ENCODE results near the gene SLC6A20. TPM values are rescaled to one million over a fixed set of nuclear protein-coding genes. Genes with fewer than 3 reads are reported as not detected.
"Not testable (repeated sequence)": the region's sequence is repeated elsewhere in the genome, so short reads cannot be mapped to it uniquely, and the experiment has no call there.

SLC6A20 gene
- total and polyA plus RNA-seq, 2 donors = 0.10 to 0.16 TPM

DNA sequence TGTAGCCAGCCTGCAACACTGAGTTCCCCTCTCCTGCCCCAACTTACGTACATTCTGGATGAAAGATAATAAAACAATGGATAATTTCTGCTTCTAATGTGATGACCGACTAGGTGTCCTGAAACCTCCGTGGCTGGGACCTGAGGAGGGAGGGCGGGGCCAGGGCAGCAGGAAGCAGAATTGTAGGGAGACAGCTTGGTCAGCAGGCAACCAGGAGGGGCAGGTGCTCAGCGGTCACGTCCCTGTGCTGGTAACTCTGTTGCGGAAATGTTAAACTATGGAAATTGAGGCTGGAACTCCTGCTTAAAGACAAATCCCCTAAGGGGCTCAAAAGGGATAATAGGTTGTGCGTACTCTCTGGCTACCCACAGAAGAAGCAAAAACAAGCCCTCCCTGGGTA, 30.4 kb downstream of the SLC6A20 start:
- Histone ChIP-seq H3K36me3 (ENCODE audit: insufficient read depth) (no peaks in the 10 kb centered on the region), H3K27ac (ENCODE audit: low read depth) (no peak overlapping the region), H3K4me1 (ENCODE audit: insufficient read depth) (no peaks in the 10 kb centered on the region), H3K4me3 (ENCODE audit: low read depth, low read length) (no peak overlapping the region)
- DNase-seq (ENCODE audit: extremely low spot score) = no peak
- 72% methylated on average over 8 of the region's 8 CpGs for WGBS

DNA sequence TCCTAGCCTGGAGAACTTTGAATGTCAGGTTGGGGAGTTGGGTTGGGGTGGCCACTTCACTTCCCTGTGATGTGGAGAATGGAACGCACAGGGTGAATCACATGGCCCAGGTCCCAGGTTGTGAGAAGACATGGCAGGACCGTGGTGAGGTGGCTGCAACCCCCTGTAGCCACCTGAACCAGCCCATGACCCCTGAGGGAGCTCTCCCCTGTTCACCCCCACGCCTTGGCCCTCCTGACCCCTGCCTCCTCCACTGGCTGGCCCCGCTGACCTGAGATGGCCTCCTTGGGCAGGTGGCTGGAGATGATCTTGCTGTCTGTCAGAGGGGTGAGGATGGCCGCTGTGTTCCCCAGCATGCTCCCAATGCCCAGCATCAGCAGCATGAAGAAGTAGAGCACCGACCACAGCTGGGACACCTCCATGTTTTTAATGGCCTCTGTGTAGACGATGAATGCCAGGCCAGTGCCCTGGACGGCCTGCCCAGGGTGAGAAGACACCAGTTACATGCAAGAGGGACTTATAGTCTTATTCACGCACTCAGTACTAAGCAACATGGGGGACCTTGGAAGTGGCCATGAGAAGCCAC, 31.0 kb downstream of the SLC6A20 start:
- Histone ChIP-seq H3K4me3 (ENCODE audit: low read depth, low read length) (no peak overlapping the region), H3K36me3 (ENCODE audit: insufficient read depth) (no peaks in the 10 kb centered on the region), H3K27ac (ENCODE audit: low read depth) (no peak overlapping the region), H3K4me1 (ENCODE audit: insufficient read depth) (no peaks in the 10 kb centered on the region)
- DNase-seq (ENCODE audit: extremely low spot score) = no peak
- 89% methylated on average over 9 of the region's 9 CpGs for WGBS

DNA sequence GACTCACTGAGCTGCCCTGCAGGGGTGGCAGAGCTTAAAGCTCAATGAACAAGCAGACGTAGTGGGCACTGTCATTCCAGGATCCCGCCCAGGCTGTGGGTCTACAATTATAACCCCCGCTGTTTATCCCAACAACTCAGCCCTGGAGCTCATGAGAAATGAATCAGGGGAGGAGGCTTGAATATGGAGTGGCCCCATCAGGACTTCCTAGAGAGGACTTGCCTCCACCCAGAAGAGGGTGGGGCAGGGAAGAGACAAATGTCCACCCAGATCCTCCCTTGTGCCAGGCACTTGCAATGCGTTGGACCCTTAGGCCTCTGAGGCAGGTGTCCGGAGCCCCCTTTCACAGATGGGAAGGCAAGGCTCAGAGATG, 33.0 kb downstream of the SLC6A20 start:
- no peak for DNase-seq (ENCODE audit: extremely low spot score)
- Histone ChIP-seq H3K36me3 (ENCODE audit: insufficient read depth) (no peaks in the 10 kb centered on the region), H3K4me1 (ENCODE audit: insufficient read depth) (no peaks in the 10 kb centered on the region), H3K27ac (ENCODE audit: low read depth) (no peak overlapping the region), H3K4me3 (ENCODE audit: low read depth, low read length) (no peak overlapping the region)
- WGBS = 93% methylated on average over 5 of the region's 5 CpGs

DNA sequence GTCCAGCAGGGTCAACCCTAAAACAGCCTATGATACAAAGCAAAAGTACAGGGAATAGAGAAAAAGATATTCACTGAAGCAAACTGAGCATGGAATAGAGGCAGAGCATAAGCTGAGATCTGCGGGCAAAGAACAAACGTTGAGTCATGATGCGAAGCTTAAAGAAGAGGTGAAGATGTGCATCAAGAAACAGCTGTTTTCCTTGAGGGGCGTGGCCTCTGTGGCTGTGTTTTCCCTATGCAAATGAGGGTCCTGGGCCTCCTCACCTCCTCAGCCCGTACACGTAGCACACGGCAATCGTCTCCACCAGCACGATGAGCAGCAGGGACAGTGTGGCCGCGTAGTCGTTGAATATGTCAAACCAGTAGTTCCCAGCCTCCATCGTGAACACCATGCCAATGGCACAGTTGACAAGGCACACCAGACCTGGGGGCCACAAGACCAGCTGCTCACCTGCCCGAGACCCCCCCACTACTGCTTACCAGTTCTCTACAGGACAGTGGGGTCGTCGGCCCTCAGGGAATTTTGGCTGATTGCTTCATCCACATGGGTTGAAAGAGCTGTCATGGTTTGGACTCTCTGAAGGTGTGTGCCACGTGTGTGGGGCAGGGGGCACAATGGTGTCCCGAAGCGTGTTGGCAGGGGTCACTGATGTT, 33.6 kb downstream of the SLC6A20 start:
- WGBS = 87% methylated on average over 19 of the region's 19 CpGs
- H3K36me3 ChIP-seq (ENCODE audit: insufficient read depth) = no peaks in the 10 kb centered on the region
- H3K4me1 ChIP-seq (ENCODE audit: insufficient read depth) = no peaks in the 10 kb centered on the region
- DNase-seq (ENCODE audit: extremely low spot score) = no peak
- no peak overlapping the region for H3K27ac ChIP-seq (ENCODE audit: low read depth)
- H3K4me3 ChIP-seq (ENCODE audit: low read depth, low read length) = no peak overlapping the region

DNA sequence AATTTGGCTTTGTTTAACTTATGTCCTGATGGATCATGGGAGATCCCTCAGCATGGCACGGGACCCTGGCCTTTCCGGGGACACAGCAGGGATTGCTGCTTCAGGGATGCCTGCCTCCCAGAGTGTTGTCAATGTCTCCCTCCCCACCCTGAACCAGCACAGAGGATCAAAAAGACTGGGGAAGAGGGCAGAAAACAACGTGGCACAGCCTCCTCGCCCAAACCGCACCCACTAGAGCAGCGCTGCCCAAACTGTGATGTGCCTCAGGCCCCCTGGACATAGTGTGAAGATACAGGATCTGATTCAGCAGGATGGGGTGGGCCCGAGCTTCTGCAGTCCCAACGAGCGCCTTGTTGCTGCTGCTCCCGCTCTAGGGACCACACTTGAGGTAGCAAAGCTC, 34.5 kb downstream of the SLC6A20 start:
- 87% methylated on average over 10 of the region's 10 CpGs for WGBS
- DNase-seq (ENCODE audit: extremely low spot score) = no peak
- Histone ChIP-seq H3K4me3 (ENCODE audit: low read depth, low read length) (no peak overlapping the region), H3K36me3 (ENCODE audit: insufficient read depth) (no peaks in the 10 kb centered on the region), H3K4me1 (ENCODE audit: insufficient read depth) (no peaks in the 10 kb centered on the region), H3K27ac (ENCODE audit: low read depth) (no peak overlapping the region)

DNA sequence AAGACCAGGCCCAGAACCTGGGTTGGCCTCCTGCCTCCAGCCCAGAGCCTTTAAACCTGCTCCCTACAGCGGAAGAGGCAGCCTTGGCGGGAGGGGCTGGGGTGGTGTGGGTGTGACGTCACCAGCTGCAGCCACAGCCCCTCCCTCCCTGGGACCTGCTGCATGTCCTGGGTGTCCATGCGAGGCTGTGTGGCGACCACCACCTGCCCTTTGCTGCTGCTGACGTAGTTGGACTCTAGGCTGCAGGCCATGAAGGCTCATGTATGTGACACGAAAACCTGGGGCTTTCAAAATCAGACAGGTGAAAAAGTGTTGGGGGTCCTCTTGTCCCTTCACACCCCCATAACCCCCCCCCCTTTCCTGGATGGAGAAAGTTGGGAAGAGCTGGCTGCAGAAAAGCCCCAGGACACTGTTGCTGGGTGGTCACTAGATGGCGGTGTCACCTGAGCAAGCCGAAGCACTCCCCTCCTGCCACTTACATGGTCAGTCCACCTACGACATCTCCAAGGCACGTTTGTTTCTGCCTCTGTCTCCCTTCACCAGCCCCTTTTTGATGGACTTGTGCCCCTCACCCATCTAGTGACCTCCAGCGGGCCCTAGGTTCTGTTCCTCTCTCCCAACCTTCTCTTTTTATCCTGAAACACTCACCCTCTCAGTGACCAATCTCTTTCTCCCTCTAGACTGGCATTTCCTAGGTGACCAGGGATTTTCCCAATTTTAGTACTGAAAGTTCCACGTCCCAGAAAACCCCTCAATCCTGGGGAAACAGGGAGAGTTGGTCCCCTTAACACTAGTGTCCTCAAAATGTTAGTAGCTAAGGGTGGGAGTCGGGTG, 35.2 kb downstream of the SLC6A20 start:
- Histone ChIP-seq H3K4me1 (ENCODE audit: insufficient read depth) (no peaks in the 10 kb centered on the region), H3K4me3 (ENCODE audit: low read depth, low read length) (no peak overlapping the region), H3K36me3 (ENCODE audit: insufficient read depth) (no peaks in the 10 kb centered on the region), H3K27ac (ENCODE audit: low read depth) (no peak overlapping the region)
- no peak for DNase-seq (ENCODE audit: extremely low spot score)
- WGBS = 34% methylated on average over 14 of the region's 14 CpGs

DNA sequence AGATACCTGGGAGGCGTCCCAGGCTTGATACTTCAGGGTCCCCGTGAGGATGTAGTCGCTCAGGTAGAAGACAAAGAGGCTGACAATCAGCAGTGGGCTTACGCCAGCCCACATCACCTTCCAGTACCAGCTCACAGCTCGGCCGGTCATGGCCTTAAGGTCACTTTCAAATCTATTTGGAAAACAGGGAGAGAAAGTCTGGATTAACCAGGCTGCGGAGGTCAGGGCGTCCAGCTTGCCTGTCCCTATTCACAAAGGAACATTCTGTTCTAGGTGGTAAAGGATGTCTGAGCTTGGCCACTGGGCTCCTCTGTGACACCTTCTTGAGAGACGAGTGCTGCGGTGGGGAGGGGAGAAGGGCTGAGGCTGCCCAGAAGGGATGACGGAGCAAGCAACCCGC, 36.5 kb downstream of the SLC6A20 start:
- no peaks in the 10 kb centered on the region for H3K4me1 ChIP-seq (ENCODE audit: insufficient read depth)
- 85% methylated on average over 12 of the region's 12 CpGs for WGBS
- H3K27ac ChIP-seq (ENCODE audit: low read depth) = no peak overlapping the region
- H3K36me3 ChIP-seq (ENCODE audit: insufficient read depth) = no peaks in the 10 kb centered on the region
- no peak overlapping the region for H3K4me3 ChIP-seq (ENCODE audit: low read depth, low read length)
- no peak for DNase-seq (ENCODE audit: extremely low spot score)

DNA sequence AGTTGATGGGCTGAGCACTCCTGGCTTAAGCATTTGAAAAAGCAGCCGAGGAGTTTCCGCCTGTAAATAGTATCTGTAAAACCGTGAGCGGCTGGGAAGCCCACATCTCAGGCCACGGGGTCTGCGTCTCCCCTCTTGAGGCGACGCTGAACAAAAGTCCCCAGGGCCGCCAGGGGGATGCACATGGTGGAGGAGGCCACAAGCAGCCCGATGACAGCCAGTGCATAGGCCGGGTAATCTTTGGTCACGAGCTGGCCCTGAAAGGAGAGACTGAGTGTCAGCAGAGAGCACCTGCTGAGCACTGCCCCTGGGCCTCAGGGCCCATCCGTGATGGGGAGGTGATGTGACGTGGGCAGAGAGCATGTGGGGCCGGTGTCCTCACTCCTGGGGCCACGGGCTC, 37.5 kb downstream of the SLC6A20 start:
- no peak for DNase-seq (ENCODE audit: extremely low spot score)
- Histone ChIP-seq H3K27ac (ENCODE audit: low read depth) (no peak overlapping the region), H3K4me3 (ENCODE audit: low read depth, low read length) (no peak overlapping the region), H3K4me1 (ENCODE audit: insufficient read depth) (no peaks in the 10 kb centered on the region), H3K36me3 (ENCODE audit: insufficient read depth) (no peaks in the 10 kb centered on the region)
- WGBS = 75% methylated on average over 16 of the region's 16 CpGs

DNA sequence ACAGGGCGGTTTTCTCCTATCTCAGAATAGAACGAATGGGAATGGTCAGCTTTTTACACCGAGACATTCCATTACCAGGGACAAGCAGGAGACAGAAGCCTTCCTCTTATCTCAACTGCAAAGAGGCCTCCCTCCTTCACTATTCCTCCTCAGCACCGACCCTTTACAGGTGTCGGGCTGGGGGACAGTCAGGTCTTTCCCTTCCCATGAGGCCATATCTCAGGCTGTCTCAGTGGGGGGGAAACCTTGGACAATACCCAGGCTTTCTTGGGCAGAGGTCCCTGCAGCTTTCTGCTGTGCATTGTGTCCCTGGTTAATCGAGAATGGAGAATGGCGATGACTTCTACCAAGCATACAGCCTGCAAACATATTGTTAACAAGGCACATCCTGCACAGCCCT, 39.2 kb downstream of the SLC6A20 start:
- DNase-seq (ENCODE audit: extremely low spot score); H3K27ac ChIP-seq (ENCODE audit: low read depth); H3K4me1 ChIP-seq (ENCODE audit: insufficient read depth); H3K4me3 ChIP-seq (ENCODE audit: low read depth, low read length); H3K36me3 ChIP-seq (ENCODE audit: insufficient read depth): not testable (repeated sequence)
- 49% methylated on average over 7 of the region's 7 CpGs for WGBS

DNA sequence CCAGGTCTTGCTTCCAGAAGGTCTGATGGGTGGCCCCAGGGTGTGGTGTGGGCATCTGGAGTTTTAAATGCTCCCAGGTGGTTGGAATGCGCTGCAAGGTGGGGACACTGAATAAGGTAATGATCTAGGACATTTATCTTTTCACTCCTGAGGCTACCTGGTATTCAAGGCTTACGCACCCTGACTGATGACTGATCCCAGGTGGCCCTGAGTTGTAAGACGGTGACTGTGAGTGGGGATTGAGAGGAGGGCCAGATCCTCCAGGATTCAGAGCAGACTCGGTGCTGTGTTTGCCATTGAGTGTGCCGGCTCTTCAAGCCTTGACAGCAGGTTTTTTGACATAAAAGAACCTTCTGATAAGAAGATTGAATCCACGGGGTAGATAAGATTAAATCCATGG, 40.3 kb downstream of the SLC6A20 start:
- no peaks in the 10 kb centered on the region for H3K36me3 ChIP-seq (ENCODE audit: insufficient read depth)

DNA sequence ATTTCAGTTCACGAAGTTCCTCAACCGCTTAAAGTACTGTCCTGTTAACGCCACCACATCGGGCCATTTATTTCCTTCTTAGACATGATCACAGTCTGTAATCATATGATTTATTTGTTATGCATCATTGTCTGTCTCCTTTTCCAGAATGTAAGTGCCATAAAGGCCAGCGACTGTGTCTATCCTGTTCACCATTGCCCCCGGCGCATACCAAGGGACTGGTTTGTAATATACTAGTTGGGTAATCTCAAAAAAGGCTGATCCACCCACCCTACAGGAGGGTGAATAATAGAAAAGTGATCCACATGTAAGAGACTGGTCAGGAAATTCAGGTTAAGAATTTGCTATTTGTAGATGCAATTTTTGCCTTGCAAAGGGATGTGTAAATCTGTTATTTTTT, 41.9 kb downstream of the SLC6A20 start:
- no peaks in the 10 kb centered on the region for H3K4me1 ChIP-seq (ENCODE audit: insufficient read depth)
- no peak overlapping the region for H3K4me3 ChIP-seq (ENCODE audit: low read depth, low read length)
- no peaks in the 10 kb centered on the region for H3K36me3 ChIP-seq (ENCODE audit: insufficient read depth)
- DNase-seq (ENCODE audit: extremely low spot score) = no peak
- H3K27ac ChIP-seq (ENCODE audit: low read depth) = no peak overlapping the region
- 97% methylated on average over 7 of the region's 7 CpGs for WGBS

More for the DNA sequence above, 40.3 kb downstream of the SLC6A20 start:
- no peak for DNase-seq (ENCODE audit: extremely low spot score)
- Histone ChIP-seq H3K4me1 (ENCODE audit: insufficient read depth) (no peaks in the 10 kb centered on the region), H3K27ac (ENCODE audit: low read depth) (no peak overlapping the region), H3K4me3 (ENCODE audit: low read depth, low read length) (no peak overlapping the region)
- 78% methylated on average over 6 of the region's 6 CpGs for WGBS

DNA sequence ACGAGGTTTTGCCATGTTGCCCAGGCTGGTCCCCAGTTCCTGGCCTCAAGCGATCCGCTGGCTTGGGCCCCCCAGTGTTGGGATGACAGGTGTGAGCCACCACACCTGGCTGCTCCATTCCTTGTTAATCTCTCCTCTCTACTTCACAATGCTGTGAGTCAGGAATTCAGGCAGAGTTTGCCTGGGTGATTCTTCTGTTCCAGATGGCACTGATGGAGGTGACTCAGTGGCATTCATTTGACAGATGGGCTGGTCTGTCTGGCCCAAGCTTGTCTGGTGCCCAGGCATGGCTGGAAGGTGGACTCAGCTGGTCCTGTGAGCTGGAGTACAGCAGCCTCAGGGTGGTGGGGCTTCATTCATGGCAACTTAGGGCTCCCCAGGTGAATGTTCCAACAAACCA, 43.2 kb downstream of the SLC6A20 start:
- no peak for DNase-seq (ENCODE audit: extremely low spot score)
- H3K4me1 ChIP-seq (ENCODE audit: insufficient read depth) = no peaks in the 10 kb centered on the region
- 91% methylated on average over 3 of the region's 3 CpGs for WGBS
- no peak overlapping the region for H3K4me3 ChIP-seq (ENCODE audit: low read depth, low read length)
- no peak overlapping the region for H3K27ac ChIP-seq (ENCODE audit: low read depth)
- H3K36me3 ChIP-seq (ENCODE audit: insufficient read depth) = no peaks in the 10 kb centered on the region

DNA sequence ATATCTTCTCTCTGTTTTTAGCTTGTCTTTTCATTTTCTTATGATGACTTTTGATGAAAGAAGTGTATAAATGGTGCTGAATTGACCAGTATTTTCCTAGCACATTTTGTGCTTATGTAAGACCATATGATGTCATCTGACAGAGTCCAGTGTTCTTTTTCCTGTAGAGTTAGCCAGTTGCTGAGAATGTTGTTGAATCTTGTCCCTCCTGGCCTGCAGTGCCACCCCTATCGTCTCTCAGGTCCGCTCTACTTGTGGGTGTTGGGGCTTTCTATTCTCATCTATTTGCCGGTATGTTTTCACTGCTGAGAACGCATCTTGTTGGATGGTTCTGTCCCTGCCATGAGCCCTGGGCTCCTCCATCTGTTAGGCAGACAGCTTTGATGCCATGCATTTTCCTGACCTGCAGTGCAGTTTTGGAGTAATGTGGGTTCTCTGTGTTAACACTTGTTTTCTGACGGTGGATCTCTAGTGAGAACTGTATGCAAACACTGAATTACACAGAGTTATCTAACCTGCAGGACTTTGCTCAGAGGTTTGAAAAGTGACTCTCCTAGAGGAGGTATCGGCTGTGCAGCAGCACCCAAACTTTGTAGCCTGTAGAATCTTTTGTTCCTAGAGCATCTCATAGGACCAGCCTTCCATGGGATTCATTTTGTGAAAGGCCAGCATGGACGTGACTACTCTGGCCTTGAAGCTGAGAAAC, 44.6 kb downstream of the SLC6A20 start:
- Histone ChIP-seq H3K27ac (ENCODE audit: low read depth) (no peak overlapping the region), H3K36me3 (ENCODE audit: insufficient read depth) (no peaks in the 10 kb centered on the region), H3K4me3 (ENCODE audit: low read depth, low read length) (no peak overlapping the region), H3K4me1 (ENCODE audit: insufficient read depth) (no peaks in the 10 kb centered on the region)
- DNase-seq (ENCODE audit: extremely low spot score) = no peak
- WGBS = 91% methylated on average over 7 of the region's 7 CpGs

DNA sequence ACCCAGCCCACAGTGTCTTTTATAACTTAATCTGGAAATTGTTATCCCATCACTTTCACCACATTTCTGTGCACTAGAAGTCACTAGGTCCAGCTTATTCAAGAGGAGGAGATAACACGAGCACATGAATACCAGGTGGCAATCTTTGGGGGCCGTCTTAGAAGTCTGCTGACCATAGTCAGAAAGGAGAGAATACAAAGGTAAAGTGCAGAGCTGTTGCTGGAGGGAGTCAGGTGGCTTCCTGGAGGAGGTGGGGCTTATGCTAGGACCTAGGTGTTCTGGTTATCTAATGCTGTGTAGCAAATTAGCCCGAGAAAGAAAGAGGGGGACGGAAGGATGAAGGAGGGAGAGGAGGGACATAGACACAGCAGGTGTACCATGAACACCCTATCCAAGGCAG, 46.5 kb downstream of the SLC6A20 start:
- Histone ChIP-seq H3K4me1 (ENCODE audit: insufficient read depth) (no peaks in the 10 kb centered on the region), H3K4me3 (ENCODE audit: low read depth, low read length) (no peak overlapping the region), H3K36me3 (ENCODE audit: insufficient read depth) (no peaks in the 10 kb centered on the region), H3K27ac (ENCODE audit: low read depth) (no peak overlapping the region)
- WGBS = 85% methylated on average over 4 of the region's 4 CpGs
- no peak for DNase-seq (ENCODE audit: extremely low spot score)

Measured in urinary bladder (tissue), 4 donors.